Measurements from ENCODE around the gene SLC47A2.

DNA sequence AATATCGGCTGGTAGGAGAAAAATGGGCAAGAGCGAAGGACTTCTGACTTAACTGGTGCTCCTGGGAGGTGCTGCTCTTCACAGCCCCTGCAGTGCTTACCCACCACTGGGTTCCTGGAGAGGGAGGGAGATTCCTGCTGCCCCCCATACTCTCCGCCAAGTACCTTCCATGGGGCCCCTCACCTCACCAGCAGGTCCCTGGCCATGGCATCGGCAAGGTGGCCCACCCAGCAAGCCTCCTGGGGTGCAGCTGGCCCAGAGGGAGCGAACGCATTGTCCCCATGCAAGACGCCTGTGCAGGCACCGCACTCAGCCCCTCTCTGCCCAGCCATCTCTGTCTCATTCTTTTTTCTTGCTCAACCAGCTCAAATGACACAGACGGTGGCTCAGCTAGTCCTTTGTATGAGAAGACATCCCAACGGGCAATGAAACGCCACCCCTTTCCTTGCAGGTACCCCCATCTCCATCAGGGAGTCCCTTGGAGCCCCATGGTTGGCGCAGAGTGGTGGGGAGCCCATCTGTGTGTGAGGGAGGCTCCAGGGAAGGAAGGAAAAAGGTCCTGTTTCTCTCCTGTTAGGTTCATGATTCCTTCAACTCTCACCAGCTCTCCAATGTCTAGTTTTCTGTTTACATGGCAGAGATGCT lies 41.3 kb upstream of the SLC47A2 start:
- TF ChIP-seq, protein P1, sequence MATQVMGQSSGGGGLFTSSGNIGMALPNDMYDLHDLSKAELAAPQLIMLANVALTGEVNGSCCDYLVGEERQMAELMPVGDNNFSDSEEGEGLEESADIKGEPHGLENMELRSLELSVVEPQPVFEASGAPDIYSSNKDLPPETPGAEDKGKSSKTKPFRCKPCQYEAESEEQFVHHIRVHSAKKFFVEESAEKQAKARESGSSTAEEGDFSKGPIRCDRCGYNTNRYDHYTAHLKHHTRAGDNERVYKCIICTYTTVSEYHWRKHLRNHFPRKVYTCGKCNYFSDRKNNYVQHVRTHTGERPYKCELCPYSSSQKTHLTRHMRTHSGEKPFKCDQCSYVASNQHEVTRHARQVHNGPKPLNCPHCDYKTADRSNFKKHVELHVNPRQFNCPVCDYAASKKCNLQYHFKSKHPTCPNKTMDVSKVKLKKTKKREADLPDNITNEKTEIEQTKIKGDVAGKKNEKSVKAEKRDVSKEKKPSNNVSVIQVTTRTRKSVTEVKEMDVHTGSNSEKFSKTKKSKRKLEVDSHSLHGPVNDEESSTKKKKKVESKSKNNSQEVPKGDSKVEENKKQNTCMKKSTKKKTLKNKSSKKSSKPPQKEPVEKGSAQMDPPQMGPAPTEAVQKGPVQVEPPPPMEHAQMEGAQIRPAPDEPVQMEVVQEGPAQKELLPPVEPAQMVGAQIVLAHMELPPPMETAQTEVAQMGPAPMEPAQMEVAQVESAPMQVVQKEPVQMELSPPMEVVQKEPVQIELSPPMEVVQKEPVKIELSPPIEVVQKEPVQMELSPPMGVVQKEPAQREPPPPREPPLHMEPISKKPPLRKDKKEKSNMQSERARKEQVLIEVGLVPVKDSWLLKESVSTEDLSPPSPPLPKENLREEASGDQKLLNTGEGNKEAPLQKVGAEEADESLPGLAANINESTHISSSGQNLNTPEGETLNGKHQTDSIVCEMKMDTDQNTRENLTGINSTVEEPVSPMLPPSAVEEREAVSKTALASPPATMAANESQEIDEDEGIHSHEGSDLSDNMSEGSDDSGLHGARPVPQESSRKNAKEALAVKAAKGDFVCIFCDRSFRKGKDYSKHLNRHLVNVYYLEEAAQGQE (IDR thresholded peaks at IDR 0.05; ENCODE audit: insufficient read depth in 1 of 2, low read depth in 2 of 2, low read length in 1 of 2) = no peak
- TF ChIP-seq SIN3A (IDR thresholded peaks at IDR 0.05; ENCODE audit: borderline replicate concordance, insufficient read depth, low read depth, low read length) (no peak), CTCF (IDR thresholded peaks at IDR 0.05) (no peak)
